ENCODE data around the gene ADAM17. TPM values are rescaled to one million over a fixed set of nuclear protein-coding genes. Genes with fewer than 3 reads are reported as not detected.
A peak's percentile ranks its signal among the peaks of the same experiment; 100 is the strongest.

The ADAM17 gene
- total and polyA plus RNA-seq, 4 donors: 3.3 to 14.1 (median 7.9) TPM

DNA sequence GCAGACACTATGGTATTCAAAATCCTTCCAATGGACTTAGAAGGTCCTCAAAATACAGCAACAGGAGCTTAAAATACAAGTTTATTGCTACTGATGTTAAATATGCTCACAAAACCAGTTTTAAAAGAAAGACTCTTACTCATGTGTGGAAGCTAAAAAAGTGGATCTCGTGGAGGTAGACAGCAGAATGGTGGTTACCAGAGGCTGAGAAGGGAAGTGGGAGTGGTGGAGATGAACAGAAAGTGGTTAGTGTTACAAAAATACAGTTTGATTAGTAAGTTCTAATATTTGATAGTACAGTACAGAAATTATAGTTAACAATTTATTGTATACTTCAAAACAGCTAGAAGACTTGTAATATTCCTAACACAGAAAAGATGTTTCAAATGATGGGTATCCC, 12.1 kb downstream of the ADAM17 start:
- H3K27me3 ChIP-seq (ENCODE audit: control insufficient read depth in 4 of 4, insufficient read depth in 4 of 4, low read length in 3 of 4): no peaks in the 10 kb centered on the region
- H3K9ac ChIP-seq (ENCODE audit: low read depth in 1 of 2, low read length in 2 of 2): no peak overlapping the region
- TF ChIP-seq JUND (IDR thresholded peaks at IDR 0.05): no peak
- peaks cover 0 to 8% (median 1%) of the 10 kb centered on the region in 4 donors for H3K4me1 ChIP-seq (ENCODE audit: control insufficient read depth in 4 of 4, insufficient read depth in 4 of 4, low read length in 3 of 4)
- no peaks in the 10 kb centered on the region for H3K36me3 ChIP-seq (ENCODE audit: control insufficient read depth in 4 of 4, insufficient read depth in 3 of 4, low read depth in 1 of 4, low read length in 3 of 4)
- H3K9me3 ChIP-seq (ENCODE audit: control insufficient read depth in 4 of 4, low read length in 3 of 4): no peaks in the 10 kb centered on the region
- H3K27ac ChIP-seq (ENCODE audit: low read depth in 1 of 2, low read length in 2 of 2): no peak overlapping the region
- no peak overlapping the region for H3K4me3 ChIP-seq (ENCODE audit: low read depth in 1 of 3, low read length in 3 of 3)
- 79% methylated on average over 1 of the region's 1 CpG for WGBS
- DNase-seq (ENCODE audit: low spot score): no peak

DNA sequence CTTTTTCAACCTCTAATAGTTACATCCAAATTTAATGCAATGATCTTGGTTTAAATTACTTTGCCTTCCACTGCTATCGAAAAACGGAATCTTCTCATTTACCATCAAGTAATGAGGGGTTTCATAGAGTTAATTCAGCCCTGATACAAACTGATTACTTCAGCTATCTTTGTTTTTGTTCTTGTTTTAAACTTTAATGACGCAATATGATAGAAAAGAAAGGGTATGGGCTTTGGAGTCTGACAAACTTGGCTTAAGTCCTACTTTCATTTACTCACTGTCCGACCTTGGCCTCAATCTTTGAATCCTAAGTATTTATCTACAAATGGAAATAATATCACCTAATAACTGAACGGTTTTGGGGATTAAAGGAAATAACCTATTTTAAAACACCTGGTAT, 16.1 kb downstream of the ADAM17 start:
- TF ChIP-seq HNF4A (conservative IDR thresholded peaks at IDR 0.05) (peak; percentile 35 to 51), JUND (IDR thresholded peaks at IDR 0.05) (peak in 1 of 2 donors; percentile 41), RAD21 (IDR thresholded peaks at IDR 0.05) (no peak), SP1 (IDR thresholded peaks at IDR 0.05) (peak; percentile 22)
- TF ChIP-seq, protein P1, sequence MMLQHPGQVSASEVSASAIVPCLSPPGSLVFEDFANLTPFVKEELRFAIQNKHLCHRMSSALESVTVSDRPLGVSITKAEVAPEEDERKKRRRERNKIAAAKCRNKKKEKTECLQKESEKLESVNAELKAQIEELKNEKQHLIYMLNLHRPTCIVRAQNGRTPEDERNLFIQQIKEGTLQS (IDR thresholded peaks at IDR 0.05): peak; percentile 73
- WGBS: 38% methylated on average over 5 of the region's 5 CpGs
- DNase-seq (ENCODE audit: low spot score): no peak
- Histone ChIP-seq H3K4me1 (ENCODE audit: control insufficient read depth in 4 of 4, insufficient read depth in 4 of 4, low read length in 3 of 4) (peaks cover 0 to 8% (median 1%) of the 10 kb centered on the region in 4 donors), H3K9ac (ENCODE audit: low read depth in 1 of 2, low read length in 2 of 2) (peak overlapping the region in 1 of 2 donors; percentile 33), H3K4me3 (ENCODE audit: low read depth in 1 of 3, low read length in 3 of 3) (no peak overlapping the region), H3K27ac (ENCODE audit: low read depth in 1 of 2, low read length in 2 of 2) (peak overlapping the region; percentile 44 to 82), H3K9me3 (ENCODE audit: control insufficient read depth in 4 of 4, low read length in 3 of 4) (no peaks in the 10 kb centered on the region), H3K36me3 (ENCODE audit: control insufficient read depth in 4 of 4, insufficient read depth in 3 of 4, low read depth in 1 of 4, low read length in 3 of 4) (peaks cover 0 to 2% (median 1%) of the 10 kb centered on the region in 4 donors), H3K27me3 (ENCODE audit: control insufficient read depth in 4 of 4, insufficient read depth in 4 of 4, low read length in 3 of 4) (no peaks in the 10 kb centered on the region)

DNA sequence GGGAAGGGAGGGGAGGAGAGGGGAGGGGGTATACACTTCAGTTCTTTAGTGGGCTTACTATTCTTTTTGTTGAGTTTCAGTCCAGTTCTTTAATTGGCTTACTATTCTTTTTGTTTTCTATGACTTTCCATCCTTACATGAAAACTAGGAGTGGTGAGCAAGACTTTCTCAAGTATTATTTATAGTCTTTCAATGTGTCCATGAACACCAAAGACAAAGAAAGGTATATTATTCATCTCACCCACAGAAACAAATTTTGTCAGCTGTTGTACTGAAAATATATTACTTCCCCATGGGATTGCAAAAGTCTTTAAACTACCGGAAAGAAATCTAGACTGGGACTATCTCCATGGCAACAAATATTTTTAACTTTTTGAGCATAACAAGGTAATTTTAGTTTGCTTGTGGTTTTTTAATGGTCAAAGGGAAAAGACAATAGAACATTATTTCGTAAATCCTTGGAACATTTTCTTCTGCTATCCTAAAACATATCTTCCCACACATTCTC, 17.6 kb downstream of the ADAM17 start:
- Histone ChIP-seq H3K9me3 (ENCODE audit: control insufficient read depth in 4 of 4, low read length in 3 of 4) (no peaks in the 10 kb centered on the region), H3K4me3 (ENCODE audit: low read depth in 1 of 3, low read length in 3 of 3) (no peak overlapping the region), H3K27ac (ENCODE audit: low read depth in 1 of 2, low read length in 2 of 2) (peak overlapping the region in 1 of 2 donors; percentile 7), H3K9ac (ENCODE audit: low read depth in 1 of 2, low read length in 2 of 2) (no peak overlapping the region), H3K4me1 (ENCODE audit: control insufficient read depth in 4 of 4, insufficient read depth in 4 of 4, low read length in 3 of 4) (peaks cover 0 to 6% (median 1%) of the 10 kb centered on the region in 4 donors), H3K27me3 (ENCODE audit: control insufficient read depth in 4 of 4, insufficient read depth in 4 of 4, low read length in 3 of 4) (no peaks in the 10 kb centered on the region), H3K36me3 (ENCODE audit: control insufficient read depth in 4 of 4, insufficient read depth in 3 of 4, low read depth in 1 of 4, low read length in 3 of 4) (peaks cover 0 to 7% (median 1%) of the 10 kb centered on the region in 4 donors)
- no peak for DNase-seq (ENCODE audit: low spot score)
- WGBS: 77% methylated on average over 2 of the region's 2 CpGs
- no peak for TF ChIP-seq NR2F2 (IDR thresholded peaks at IDR 0.05)
- TF ChIP-seq, protein P2, sequence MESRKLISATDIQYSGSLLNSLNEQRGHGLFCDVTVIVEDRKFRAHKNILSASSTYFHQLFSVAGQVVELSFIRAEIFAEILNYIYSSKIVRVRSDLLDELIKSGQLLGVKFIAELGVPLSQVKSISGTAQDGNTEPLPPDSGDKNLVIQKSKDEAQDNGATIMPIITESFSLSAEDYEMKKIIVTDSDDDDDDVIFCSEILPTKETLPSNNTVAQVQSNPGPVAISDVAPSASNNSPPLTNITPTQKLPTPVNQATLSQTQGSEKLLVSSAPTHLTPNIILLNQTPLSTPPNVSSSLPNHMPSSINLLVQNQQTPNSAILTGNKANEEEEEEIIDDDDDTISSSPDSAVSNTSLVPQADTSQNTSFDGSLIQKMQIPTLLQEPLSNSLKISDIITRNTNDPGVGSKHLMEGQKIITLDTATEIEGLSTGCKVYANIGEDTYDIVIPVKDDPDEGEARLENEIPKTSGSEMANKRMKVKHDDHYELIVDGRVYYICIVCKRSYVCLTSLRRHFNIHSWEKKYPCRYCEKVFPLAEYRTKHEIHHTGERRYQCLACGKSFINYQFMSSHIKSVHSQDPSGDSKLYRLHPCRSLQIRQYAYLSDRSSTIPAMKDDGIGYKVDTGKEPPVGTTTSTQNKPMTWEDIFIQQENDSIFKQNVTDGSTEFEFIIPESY (IDR thresholded peaks at IDR 0.05): no peak
- TF ChIP-seq YY1 (IDR thresholded peaks at IDR 0.05): no peak
- TF ChIP-seq, protein P1 (IDR thresholded peaks at IDR 0.05): no peak
- no peak for TF ChIP-seq SP1 (IDR thresholded peaks at IDR 0.05)
- no peak for TF ChIP-seq FOXA2 (IDR thresholded peaks at IDR 0.05)
- no peak for TF ChIP-seq RAD21 (IDR thresholded peaks at IDR 0.05)
- no peak for TF ChIP-seq FOXA1 (IDR thresholded peaks at IDR 0.05)

DNA sequence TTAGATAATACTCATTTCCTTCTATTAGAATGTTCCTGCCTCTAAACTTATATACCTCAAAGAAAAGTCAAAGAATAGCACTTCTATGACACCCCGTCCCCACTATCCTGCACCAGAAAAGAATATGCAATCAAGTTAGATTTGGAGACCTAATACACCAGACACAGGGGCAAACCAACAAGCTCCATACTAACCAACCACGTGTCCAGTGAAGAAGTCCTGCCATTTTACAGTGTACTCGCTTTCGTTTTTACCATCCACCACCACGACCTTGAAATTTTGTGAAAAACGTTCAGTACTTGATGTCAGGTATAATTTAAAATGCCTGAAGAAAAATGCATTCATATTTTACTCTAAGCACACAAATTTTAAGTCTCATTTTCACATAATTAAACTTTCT, 19.1 kb downstream of the ADAM17 start:
- 94% methylated on average over 6 of the region's 6 CpGs for WGBS
- Histone ChIP-seq H3K4me3 (ENCODE audit: low read depth in 1 of 3, low read length in 3 of 3) (no peak overlapping the region), H3K9ac (ENCODE audit: low read depth in 1 of 2, low read length in 2 of 2) (no peak overlapping the region), H3K36me3 (ENCODE audit: control insufficient read depth in 4 of 4, insufficient read depth in 3 of 4, low read depth in 1 of 4, low read length in 3 of 4) (peaks cover 0 to 9% (median 1%) of the 10 kb centered on the region in 4 donors), H3K9me3 (ENCODE audit: control insufficient read depth in 4 of 4, low read length in 3 of 4) (no peaks in the 10 kb centered on the region), H3K4me1 (ENCODE audit: control insufficient read depth in 4 of 4, insufficient read depth in 4 of 4, low read length in 3 of 4) (peaks cover 0 to 6% (median 1%) of the 10 kb centered on the region in 4 donors), H3K27ac (ENCODE audit: low read depth in 1 of 2, low read length in 2 of 2) (no peak overlapping the region), H3K27me3 (ENCODE audit: control insufficient read depth in 4 of 4, insufficient read depth in 4 of 4, low read length in 3 of 4) (no peaks in the 10 kb centered on the region)
- DNase-seq (ENCODE audit: low spot score): no peak
- TF ChIP-seq, protein P3, sequence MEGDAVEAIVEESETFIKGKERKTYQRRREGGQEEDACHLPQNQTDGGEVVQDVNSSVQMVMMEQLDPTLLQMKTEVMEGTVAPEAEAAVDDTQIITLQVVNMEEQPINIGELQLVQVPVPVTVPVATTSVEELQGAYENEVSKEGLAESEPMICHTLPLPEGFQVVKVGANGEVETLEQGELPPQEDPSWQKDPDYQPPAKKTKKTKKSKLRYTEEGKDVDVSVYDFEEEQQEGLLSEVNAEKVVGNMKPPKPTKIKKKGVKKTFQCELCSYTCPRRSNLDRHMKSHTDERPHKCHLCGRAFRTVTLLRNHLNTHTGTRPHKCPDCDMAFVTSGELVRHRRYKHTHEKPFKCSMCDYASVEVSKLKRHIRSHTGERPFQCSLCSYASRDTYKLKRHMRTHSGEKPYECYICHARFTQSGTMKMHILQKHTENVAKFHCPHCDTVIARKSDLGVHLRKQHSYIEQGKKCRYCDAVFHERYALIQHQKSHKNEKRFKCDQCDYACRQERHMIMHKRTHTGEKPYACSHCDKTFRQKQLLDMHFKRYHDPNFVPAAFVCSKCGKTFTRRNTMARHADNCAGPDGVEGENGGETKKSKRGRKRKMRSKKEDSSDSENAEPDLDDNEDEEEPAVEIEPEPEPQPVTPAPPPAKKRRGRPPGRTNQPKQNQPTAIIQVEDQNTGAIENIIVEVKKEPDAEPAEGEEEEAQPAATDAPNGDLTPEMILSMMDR (IDR thresholded peaks at IDR 0.05; ENCODE audit: low read depth, low read length, missing input control): no peak
- TF ChIP-seq RAD21 (IDR thresholded peaks at IDR 0.05): no peak
- TF ChIP-seq NR2F2 (IDR thresholded peaks at IDR 0.05): no peak
- TF ChIP-seq RXRA (IDR thresholded peaks at IDR 0.05): no peak
- TF ChIP-seq, protein P4, sequence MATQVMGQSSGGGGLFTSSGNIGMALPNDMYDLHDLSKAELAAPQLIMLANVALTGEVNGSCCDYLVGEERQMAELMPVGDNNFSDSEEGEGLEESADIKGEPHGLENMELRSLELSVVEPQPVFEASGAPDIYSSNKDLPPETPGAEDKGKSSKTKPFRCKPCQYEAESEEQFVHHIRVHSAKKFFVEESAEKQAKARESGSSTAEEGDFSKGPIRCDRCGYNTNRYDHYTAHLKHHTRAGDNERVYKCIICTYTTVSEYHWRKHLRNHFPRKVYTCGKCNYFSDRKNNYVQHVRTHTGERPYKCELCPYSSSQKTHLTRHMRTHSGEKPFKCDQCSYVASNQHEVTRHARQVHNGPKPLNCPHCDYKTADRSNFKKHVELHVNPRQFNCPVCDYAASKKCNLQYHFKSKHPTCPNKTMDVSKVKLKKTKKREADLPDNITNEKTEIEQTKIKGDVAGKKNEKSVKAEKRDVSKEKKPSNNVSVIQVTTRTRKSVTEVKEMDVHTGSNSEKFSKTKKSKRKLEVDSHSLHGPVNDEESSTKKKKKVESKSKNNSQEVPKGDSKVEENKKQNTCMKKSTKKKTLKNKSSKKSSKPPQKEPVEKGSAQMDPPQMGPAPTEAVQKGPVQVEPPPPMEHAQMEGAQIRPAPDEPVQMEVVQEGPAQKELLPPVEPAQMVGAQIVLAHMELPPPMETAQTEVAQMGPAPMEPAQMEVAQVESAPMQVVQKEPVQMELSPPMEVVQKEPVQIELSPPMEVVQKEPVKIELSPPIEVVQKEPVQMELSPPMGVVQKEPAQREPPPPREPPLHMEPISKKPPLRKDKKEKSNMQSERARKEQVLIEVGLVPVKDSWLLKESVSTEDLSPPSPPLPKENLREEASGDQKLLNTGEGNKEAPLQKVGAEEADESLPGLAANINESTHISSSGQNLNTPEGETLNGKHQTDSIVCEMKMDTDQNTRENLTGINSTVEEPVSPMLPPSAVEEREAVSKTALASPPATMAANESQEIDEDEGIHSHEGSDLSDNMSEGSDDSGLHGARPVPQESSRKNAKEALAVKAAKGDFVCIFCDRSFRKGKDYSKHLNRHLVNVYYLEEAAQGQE (IDR thresholded peaks at IDR 0.05): no peak
- TF ChIP-seq FOXA2 (IDR thresholded peaks at IDR 0.05): no peak
- TF ChIP-seq SP1 (IDR thresholded peaks at IDR 0.05): no peak
- TF ChIP-seq HNF4G (IDR thresholded peaks at IDR 0.05): no peak
- no peak for TF ChIP-seq YY1 (IDR thresholded peaks at IDR 0.05)
- no peak for TF ChIP-seq HNF4A (conservative IDR thresholded peaks at IDR 0.05)
- TF ChIP-seq, protein P1 (IDR thresholded peaks at IDR 0.05): no peak

Measured in liver (tissue), 9 donors.